Transverse colon (tissue), 4 donors: ENCODE data around the gene WWOX. TPM values are rescaled to one million over a fixed set of nuclear protein-coding genes. Genes with fewer than 3 reads are reported as not detected.

Source experiments
- DNase-seq: peaks from one replicate; pipeline ENCODE4 v3.0.0-alpha.2; 2019
- H3K27ac ChIP-seq, 4 donors: fragments of 200-600 bp; sonication (generic); 2 replicates each; pipeline ENCODE4 v1.5.1; 2016 to 2018; ENCODE audit warnings: inconsistent platforms in 4 of 4
- H3K27me3 ChIP-seq: fragments of 200-600 bp; sonication (generic); 2 replicates; pipeline ENCODE4 v1.5.1; 2017; ENCODE audit warnings: inconsistent platforms
- H3K36me3 ChIP-seq, 4 donors: fragments of 200-600 bp; sonication (generic); 2 replicates each; pipeline ENCODE4 v1.5.1; 2017 to 2019; ENCODE audit warnings: inconsistent platforms in 4 of 4
- H3K4me1 ChIP-seq, 4 donors: fragments of 200-600 bp; sonication (generic); 2 replicates each; pipeline ENCODE4 v1.5.1; 2017 to 2020; ENCODE audit warnings: inconsistent platforms in 4 of 4
- H3K4me3 ChIP-seq, 4 donors: fragments of 200-600 bp; sonication (generic); 1 replicate in 1 of 4; 2 replicates in 3 of 4; pipeline versions ENCODE4 v1.5.1 to v1.6.1; 2017 to 2019; ENCODE audit warnings: inconsistent platforms in 4 of 4
- H3K9me3 ChIP-seq, 2 donors: fragments of 200-600 bp; sonication (generic); 2 replicates each; pipeline ENCODE4 v1.5.1; 2017 to 2019; ENCODE audit warnings: inconsistent platforms in 2 of 2
- EP300 ChIP-seq: sonication (generic); formaldehyde crosslinking; IDR thresholded peaks from one replicate; pipeline ENCODE4 v1.6.1; 2017; ENCODE audit warnings: antibody characterized with exemption, low read depth
- POLR2A ChIP-seq: fragments of 450-650 bp; IDR thresholded peaks from one replicate; pipeline ENCODE4 v1.6.1; 2016; ENCODE audit warnings: antibody characterized with exemption, mild to moderate bottlenecking, moderate library complexity
- POLR2AphosphoS5 ChIP-seq, 3 donors: sonication (generic); formaldehyde crosslinking; IDR thresholded peaks; one replicate each; pipeline ENCODE4 v1.6.1; 2016; ENCODE audit warnings: antibody characterized with exemption in 3 of 3
- WGBS, 2 donors: methylation state at CpG; one replicate each; pipeline ENCODE4 v1.1.5; 2018; ENCODE audit warnings: low coverage in 1 of 2; 5-methylcytosine and 5-hydroxymethylcytosine counted together
- in situ Hi-C, 4 donors: fragments of 200-750 bp; cut with MboI; loops; one replicate each; pipeline versions ENCODE4 v1.15.0 to v1.15.1; 2017; ENCODE audit warnings: low sequenced_read_pairs in 3 of 4, low pct_ligation_motif_present in 1 of 4, low pct_unique_long_range_greater_than_20kb in 1 of 4
- intact Hi-C: fragments of 100-400 bp; cut with DNase I; formaldehyde crosslinking; loops from one replicate; pipeline ENCODE4 v1.15.1; 2023; ENCODE audit warnings: low total_unique reads
- total RNA-seq, 4 donors: library from RNA; depleted of rRNA; stranded (reverse); fragments of >200 nt; gene quantifications; one replicate each; pipeline ENCODE4 v1.1.0, GENCODE V29; 2016
- TF ChIP-seq, protein P1 (sequence below), 5 experiments: fragments of 200-600 bp in 3 of 5; fragments of 450-650 bp in 2 of 5; sonication (generic) in 3 of 5; IDR thresholded peaks; 1 replicate in 2 of 5; 2 replicates in 3 of 5; pipeline ENCODE4 v1.5.1; 2016 to 2017; ENCODE audit warnings: antibody characterized with exemption in 5 of 5, inconsistent platforms in 3 of 5, mild to moderate bottlenecking in 2 of 5, moderate library complexity in 1 of 5

WWOX gene
- total RNA-seq, 4 donors from 2014 or later = 11.2 to 53.8 (median 24.8) TPM

- no peaks in the 10 kb centered on the region for H3K27me3 ChIP-seq
- no peak for DNase-seq
- no peak overlapping the region for H3K27ac ChIP-seq
- H3K4me1 ChIP-seq = no peaks in the 10 kb centered on the region
- intact Hi-C loops (no loop called here), in situ Hi-C loops (no loop called here)
- H3K36me3 ChIP-seq = no peaks in the 10 kb centered on the region
- TF ChIP-seq POLR2A = no peak
- WGBS, 2 donors = 92 to 93% methylated on average over 3 to 5 of the region's 5 CpGs
- no peak overlapping the region for H3K4me3 ChIP-seq
- no peaks in the 10 kb centered on the region for H3K9me3 ChIP-seq
Observed at GRCh38 chr16:78251115-78251514, 151.7 kb downstream of the WWOX start.

DNA sequence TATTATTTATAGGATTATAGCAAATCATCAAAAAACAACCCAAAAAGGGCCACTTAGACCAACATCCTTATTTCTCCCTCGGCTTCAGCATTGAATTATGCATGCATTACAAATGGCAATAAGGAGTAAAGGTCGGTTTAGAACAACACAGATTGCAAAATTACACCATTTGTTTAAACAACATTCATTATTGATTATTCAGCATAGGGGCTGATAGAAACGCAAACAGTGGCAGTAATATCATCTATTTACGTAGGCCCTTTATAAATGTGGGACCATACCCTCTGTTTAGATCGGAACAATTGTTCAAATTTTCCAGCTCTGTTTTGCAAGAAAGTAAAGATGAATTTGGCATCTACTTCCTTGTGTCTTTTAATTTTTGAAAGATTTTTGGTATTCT, 153.3 kb downstream of the WWOX start:
- Histone ChIP-seq H3K27me3 (no peaks in the 10 kb centered on the region), H3K27ac (no peak overlapping the region), H3K36me3 (no peaks in the 10 kb centered on the region), H3K9me3 (no peaks in the 10 kb centered on the region), H3K4me3 (no peak overlapping the region), H3K4me1 (no peaks in the 10 kb centered on the region)
- DNase-seq = no peak
- 88 to 98% methylated on average over 5 of the region's 5 CpGs for WGBS, 2 donors
- TF ChIP-seq POLR2A = no peak
- TF ChIP-seq POLR2AphosphoS5 (IDR thresholded peaks at IDR 0.05) = no peak
- no peak for TF ChIP-seq EP300
- TF ChIP-seq, protein P1, sequence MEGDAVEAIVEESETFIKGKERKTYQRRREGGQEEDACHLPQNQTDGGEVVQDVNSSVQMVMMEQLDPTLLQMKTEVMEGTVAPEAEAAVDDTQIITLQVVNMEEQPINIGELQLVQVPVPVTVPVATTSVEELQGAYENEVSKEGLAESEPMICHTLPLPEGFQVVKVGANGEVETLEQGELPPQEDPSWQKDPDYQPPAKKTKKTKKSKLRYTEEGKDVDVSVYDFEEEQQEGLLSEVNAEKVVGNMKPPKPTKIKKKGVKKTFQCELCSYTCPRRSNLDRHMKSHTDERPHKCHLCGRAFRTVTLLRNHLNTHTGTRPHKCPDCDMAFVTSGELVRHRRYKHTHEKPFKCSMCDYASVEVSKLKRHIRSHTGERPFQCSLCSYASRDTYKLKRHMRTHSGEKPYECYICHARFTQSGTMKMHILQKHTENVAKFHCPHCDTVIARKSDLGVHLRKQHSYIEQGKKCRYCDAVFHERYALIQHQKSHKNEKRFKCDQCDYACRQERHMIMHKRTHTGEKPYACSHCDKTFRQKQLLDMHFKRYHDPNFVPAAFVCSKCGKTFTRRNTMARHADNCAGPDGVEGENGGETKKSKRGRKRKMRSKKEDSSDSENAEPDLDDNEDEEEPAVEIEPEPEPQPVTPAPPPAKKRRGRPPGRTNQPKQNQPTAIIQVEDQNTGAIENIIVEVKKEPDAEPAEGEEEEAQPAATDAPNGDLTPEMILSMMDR (IDR thresholded peaks at IDR 0.05) = no peak
- in situ Hi-C loops = no loop called here
- intact Hi-C loops = no loop called here

DNA sequence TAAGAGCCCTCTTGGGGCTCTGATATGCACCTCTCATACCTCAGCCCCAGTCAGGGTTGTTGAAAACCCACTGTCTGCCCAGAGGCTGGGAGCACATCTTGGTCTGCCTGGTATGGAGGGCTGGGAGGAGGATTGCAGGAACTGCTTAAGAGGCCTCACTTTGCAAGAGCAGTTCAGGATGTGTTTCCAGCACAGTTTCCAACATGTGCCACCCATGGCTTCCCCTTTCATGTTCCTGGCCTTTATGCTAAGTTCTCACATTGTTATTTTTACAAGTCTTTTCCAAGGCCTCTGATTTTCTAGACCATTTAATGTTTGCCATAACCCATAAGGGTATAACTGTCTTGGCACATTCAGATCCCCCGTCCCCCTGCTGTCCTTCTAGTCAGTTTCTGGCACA, 155.4 kb downstream of the WWOX start:
- H3K4me3 ChIP-seq = no peak overlapping the region
- TF ChIP-seq EP300 = no peak
- TF ChIP-seq, protein P1 (IDR thresholded peaks at IDR 0.05) = no peak
- TF ChIP-seq POLR2AphosphoS5 (IDR thresholded peaks at IDR 0.05) = no peak
- no peak for TF ChIP-seq POLR2A
- in situ Hi-C loops = no loop called here
- H3K27ac ChIP-seq = no peak overlapping the region
- H3K36me3 ChIP-seq = no peaks in the 10 kb centered on the region
- H3K9me3 ChIP-seq = no peaks in the 10 kb centered on the region
- peaks cover 0 to 7% (median 0%) of the 10 kb centered on the region in 4 donors for H3K4me1 ChIP-seq
- intact Hi-C loops = no loop called here
- 95% methylated on average over 1 of the region's 1 CpG; no CpG with 5 or more reads in 1 of the 2 donors for WGBS, 2 donors
- no peaks in the 10 kb centered on the region for H3K27me3 ChIP-seq
- DNase-seq = no peak

DNA sequence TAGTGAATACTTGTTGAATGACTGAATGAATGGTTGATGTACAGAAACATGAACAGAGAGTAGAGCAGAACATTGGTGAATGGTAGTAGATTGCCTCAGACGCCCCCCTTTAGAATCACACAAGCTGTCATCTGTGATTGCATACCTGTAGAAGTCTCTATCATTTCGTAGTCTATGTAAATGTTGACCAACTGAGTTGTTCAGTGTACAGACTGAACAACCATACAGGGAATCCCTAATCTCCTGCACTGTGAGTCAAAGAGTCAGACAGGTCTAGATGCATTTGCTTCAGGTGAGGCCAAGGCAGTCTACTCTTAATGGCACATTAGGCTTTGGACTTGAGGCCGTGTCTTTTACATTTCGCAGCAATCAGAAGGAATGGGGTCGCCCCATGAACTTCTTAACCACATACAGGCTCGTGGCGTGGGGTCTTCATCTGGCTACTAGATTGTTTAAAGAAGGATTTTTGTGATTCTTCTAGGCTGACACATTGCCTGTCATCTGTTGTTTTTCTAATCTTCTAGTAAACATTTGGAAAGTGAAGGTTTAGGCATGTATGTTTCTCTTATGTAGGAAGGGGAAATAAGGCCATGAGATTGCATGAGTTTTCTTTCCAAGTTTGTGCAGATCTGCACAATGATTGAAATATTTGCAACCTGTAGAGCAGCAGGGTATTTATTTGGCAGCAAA, 157.4 kb downstream of the WWOX start:
- in situ Hi-C loops = no loop called here
- H3K27ac ChIP-seq = no peak overlapping the region
- DNase-seq = no peak
- H3K4me3 ChIP-seq = no peak overlapping the region
- no peaks in the 10 kb centered on the region for H3K27me3 ChIP-seq
- intact Hi-C loops = no loop called here
- H3K36me3 ChIP-seq = no peaks in the 10 kb centered on the region
- no peaks in the 10 kb centered on the region for H3K9me3 ChIP-seq
- TF ChIP-seq, protein P1 (IDR thresholded peaks at IDR 0.05) = no peak
- TF ChIP-seq POLR2AphosphoS5 (IDR thresholded peaks at IDR 0.05) (no peak), EP300 (no peak), POLR2A (no peak)
- peaks cover 0 to 7% (median 0%) of the 10 kb centered on the region in 4 donors for H3K4me1 ChIP-seq
- 92 to 95% methylated on average over 3 to 7 of the region's 7 CpGs for WGBS, 2 donors

DNA sequence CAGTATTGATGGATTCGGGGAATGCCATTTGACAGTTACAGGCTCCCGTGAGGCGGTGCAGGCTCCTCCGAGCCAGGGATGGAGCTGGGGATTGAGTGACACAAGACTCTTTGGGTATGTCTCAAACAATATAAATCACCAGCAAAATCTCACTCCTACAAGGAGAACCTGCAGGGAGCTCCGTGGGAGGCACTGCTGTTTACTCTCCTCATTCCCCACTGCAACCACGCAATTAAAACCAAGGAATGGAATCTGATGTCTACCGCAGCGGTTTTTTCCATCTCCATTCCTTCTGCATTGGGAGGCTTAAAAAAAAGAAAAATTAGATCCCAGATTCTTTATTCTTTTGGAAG, 157.9 kb downstream of the WWOX start:
- intact Hi-C loops = no loop called here
- Histone ChIP-seq H3K4me1 (peaks cover 0 to 7% (median 0%) of the 10 kb centered on the region in 4 donors), H3K9me3 (no peaks in the 10 kb centered on the region), H3K4me3 (no peak overlapping the region), H3K27ac (no peak overlapping the region), H3K27me3 (no peaks in the 10 kb centered on the region), H3K36me3 (no peaks in the 10 kb centered on the region)
- 87 to 91% methylated on average over 8 of the region's 8 CpGs for WGBS, 2 donors
- in situ Hi-C loops = no loop called here
- no peak for DNase-seq
- TF ChIP-seq POLR2A (no peak), EP300 (no peak), POLR2AphosphoS5 (IDR thresholded peaks at IDR 0.05) (no peak)
